HepG2 (cell line): ENCODE results near the gene ESYT2. TPM values are rescaled to one million over a fixed set of nuclear protein-coding genes. Genes with fewer than 3 reads are reported as not detected.

Source experiments
- ATAC-seq: fragments of 200-7000 bp; cut with Tn5 transposase; 3 replicates; pipeline ENCODE4 v1.9.1; 2020; ENCODE audit warnings: mild to moderate bottlenecking, moderate library complexity
- BruUV-seq: library from RNA; stranded (reverse); fragments of 400-500 nt; replicated peaks from 2 replicates; lab custom pipeline; 2021; lab: Mats Ljungman, UMichigan
- CTCF ChIA-PET: fragments of 300-600 bp; formaldehyde crosslinking; extraction: SDS; loops from one replicate; lab custom pipeline; 2021; ENCODE audit warnings: low total read pairs, inconsistent platforms, low intra/inter-chr PET ratio; lab: Yijun Ruan, JAX
- POLR2A ChIA-PET: fragments of 350-600 bp; sonication (Branson Sonifier 250); formaldehyde crosslinking; loops from one replicate; lab custom pipeline; 2020; ENCODE audit warnings: antibody characterized with exemption, inconsistent platforms; lab: Yijun Ruan, JAX
- DNase-seq: peaks from one replicate; pipeline ENCODE4 v3.0.0-alpha.2; 2015; ENCODE audit warnings: low spot score
- FAIRE-seq: peaks from 3 replicates; lab custom pipeline; 2011; peaks lifted over from hg19 to GRCh38; lab: Jason Lieb, UNC
- H2AFZ ChIP-seq: one replicate; pipeline ENCODE4 v1.6.1; 2011; ENCODE audit warnings: low read length, inconsistent platforms
- H3K27ac ChIP-seq: fragments of 300-600 bp; 3 replicates; pipeline ENCODE4 v1.8.0; 2011; ENCODE audit warnings: mixed run types, mild to moderate bottlenecking, mixed read lengths, low read length, inconsistent platforms; ENCODE audit not compliant: insufficient read depth; ENCODE audit errors: extremely low read length
- H3K27me3 ChIP-seq, 2 experiments: fragments of 200-600 bp in 1 of 2; 2 replicates in 1 of 2; 3 replicates in 1 of 2; pipeline versions ENCODE4 v1.6.0 to v1.8.0; 2011; ENCODE audit warnings: low read length in 2 of 2, mild to moderate bottlenecking in 2 of 2, moderate library complexity in 2 of 2, inconsistent platforms in 1 of 2; ENCODE audit not compliant: insufficient read depth in 2 of 2, control insufficient read depth in 1 of 2
- H3K36me3 ChIP-seq, 2 experiments: fragments of 200-600 bp in 1 of 2; replicated peaks in 1 of 2; 2 replicates in 1 of 2; 3 replicates in 1 of 2; pipeline versions ENCODE4 v1.5.1 to v1.8.0; 2011; ENCODE audit warnings: low read length in 2 of 2, inconsistent platforms in 1 of 2; ENCODE audit not compliant: insufficient read depth in 2 of 2, control insufficient read depth in 1 of 2
- H3K4me1 ChIP-seq: 2 replicates; pipeline ENCODE4 v1.5.1; 2012; ENCODE audit warnings: low read length, inconsistent platforms; ENCODE audit not compliant: insufficient read depth
- H3K4me2 ChIP-seq: 2 replicates; pipeline ENCODE4 v1.6.0; 2011; ENCODE audit warnings: low read depth, low read length, inconsistent platforms
- H3K4me3 ChIP-seq, 3 experiments: fragments of 200-600 bp in 1 of 3; sonication (generic), shearing (Covaris generic) in 1 of 3; replicated peaks in 1 of 3; 2 replicates each; pipeline ENCODE4 v1.5.1; 2011 to 2016; ENCODE audit warnings: low read length in 3 of 3, inconsistent platforms in 2 of 3, low read depth in 2 of 3, mild to moderate bottlenecking in 2 of 3, control low read depth in 1 of 3, mixed read lengths in 1 of 3; ENCODE audit not compliant: insufficient read depth in 1 of 3
- H3K79me2 ChIP-seq: one replicate; pipeline ENCODE4 v1.6.1; 2011; ENCODE audit warnings: low read length, inconsistent platforms; ENCODE audit not compliant: insufficient read depth
- H3K9ac ChIP-seq: 2 replicates; pipeline ENCODE4 v1.6.0; 2011; ENCODE audit warnings: mild to moderate bottlenecking, low read depth, low read length, inconsistent platforms; ENCODE audit not compliant: insufficient read depth
- H3K9me3 ChIP-seq: 2 replicates; pipeline ENCODE4 v1.5.1; 2012; ENCODE audit warnings: mild to moderate bottlenecking, low read length
- H4K20me1 ChIP-seq: 2 replicates; pipeline ENCODE4 v1.6.0; 2011; ENCODE audit warnings: inconsistent platforms, mild to moderate bottlenecking, low read length, moderate library complexity; ENCODE audit not compliant: insufficient read depth
- CEBPG ChIP-seq: IDR thresholded peaks from 2 replicates; pipeline ENCODE4 v1.6.1; 2016
- CREB1 ChIP-seq, 2 experiments: fragments of 450-650 bp in 1 of 2; IDR thresholded peaks; 2 replicates each; pipeline ENCODE4 v1.6.1; 2016 to 2017; ENCODE audit warnings: control low read depth in 1 of 2, mild to moderate bottlenecking in 1 of 2, missing compliant biosample characterization in 1 of 2, missing genetic modification characterization in 1 of 2
- JUND ChIP-seq: sonication (generic); formaldehyde crosslinking; IDR thresholded peaks from 2 replicates; pipeline ENCODE4 v1.8.0; 2022; ENCODE audit warnings: mild to moderate bottlenecking, missing genetic modification reagents
- MED8 ChIP-seq: sonication (generic); formaldehyde crosslinking; IDR thresholded peaks from 2 replicates; pipeline ENCODE4 v1.8.1; 2023; ENCODE audit warnings: mild to moderate bottlenecking, missing genetic modification reagents; ENCODE audit not compliant: insufficient replicate concordance
- NBN ChIP-seq: fragments of 450-650 bp; conservative IDR thresholded peaks from 2 replicates; pipeline ENCODE4 v1.6.1; 2017
- NFKB2 ChIP-seq: sonication (generic); formaldehyde crosslinking; IDR thresholded peaks from 2 replicates; pipeline ENCODE4 v1.4.0; 2020; ENCODE audit warnings: missing genetic modification reagents, borderline replicate concordance
- PLRG1 ChIP-seq: fragments of 450-650 bp; conservative IDR thresholded peaks from 2 replicates; pipeline ENCODE4 v1.6.1; 2016
- SMAD9 ChIP-seq: sonication (generic); formaldehyde crosslinking; IDR thresholded peaks from 2 replicates; pipeline ENCODE4 v1.5.1; 2020; ENCODE audit warnings: mild to moderate bottlenecking, missing genetic modification reagents
- TEAD3 ChIP-seq: optimal IDR thresholded peaks from 2 replicates; pipeline ENCODE3; 2016; ENCODE audit warnings: borderline replicate concordance
- YEATS2 ChIP-seq: sonication (generic); formaldehyde crosslinking; IDR thresholded peaks from 2 replicates; pipeline ENCODE4 v1.4.0; 2020; ENCODE audit warnings: missing genetic modification reagents, borderline replicate concordance
- ZNF20 ChIP-seq: sonication (generic); formaldehyde crosslinking; IDR thresholded peaks from 2 replicates; pipeline ENCODE4 v1.4.0; 2020; ENCODE audit warnings: mild to moderate bottlenecking, moderate library complexity, missing genetic modification reagents
- ZNF296 ChIP-seq: sonication (generic); formaldehyde crosslinking; conservative IDR thresholded peaks from 2 replicates; pipeline ENCODE4 v1.5.0; 2020; ENCODE audit warnings: mild to moderate bottlenecking, missing genetic modification reagents
- ZNF331 ChIP-seq: sonication (generic); formaldehyde crosslinking; IDR thresholded peaks from 2 replicates; pipeline ENCODE4 v1.4.0; 2020; ENCODE audit warnings: missing genetic modification reagents
- ZNF572 ChIP-seq: sonication (generic); formaldehyde crosslinking; IDR thresholded peaks from 2 replicates; pipeline ENCODE4 v1.5.1; 2020; ENCODE audit warnings: mild to moderate bottlenecking, missing genetic modification reagents
- ZNF749 ChIP-seq: sonication (generic); formaldehyde crosslinking; IDR thresholded peaks from 2 replicates; pipeline ENCODE4 v1.8.0; 2022; ENCODE audit warnings: mild to moderate bottlenecking, missing genetic modification reagents, moderate library complexity, borderline replicate concordance
- WGBS: methylation state at CpG from one replicate; pipeline ENCODE4 v1.1.6; 2017; ENCODE audit warnings: low lambda C conversion rate; 5-methylcytosine and 5-hydroxymethylcytosine counted together
- in situ Hi-C: cut with HindIII; loops from 2 replicates; pipeline ENCODE4 v1.10.0; 2017; ENCODE audit warnings: low pct_unique_long_range_greater_than_20kb; ENCODE audit not compliant: extremely low pct_ligation_motif_present
- intact Hi-C: fragments of 100-400 bp; cut with micrococcal nuclease; formaldehyde crosslinking; loops from one replicate; pipeline ENCODE4 v1.10.0; 2022; ENCODE audit not compliant: unreplicated experiment
- polyA plus RNA-seq, 8 experiments: library from polyadenylated mRNA; depleted of rRNA in 3 of 8; stranded (reverse) in 7 of 8; unstranded in 1 of 8; fragments of >200 nt; fragmentation: Illumina TruSeq in 4 of 8; extraction: Trizol in 4 of 8; gene quantifications; 2 replicates each; pipeline versions ENCODE4 v1.2.1 to v1.2.3, GENCODE V29; 2011 to 2016; ENCODE audit warnings: low read depth in 4 of 8, missing spikeins in 1 of 8, mixed read lengths in 1 of 8; ENCODE audit not compliant: insufficient read depth in 1 of 8
- total RNA-seq, 5 experiments: library from RNA; depleted of rRNA; stranded (reverse); fragments of >200 nt; fragmentation: Illumina TruSeq; extraction: Trizol; gene quantifications; 2 replicates each; pipeline ENCODE4 v1.2.3, GENCODE V29; 2016; ENCODE audit warnings: low read depth in 1 of 5
- TF ChIP-seq, protein P1 (sequence below): sonication (generic); formaldehyde crosslinking; IDR thresholded peaks from 2 replicates; pipeline ENCODE4 v1.5.0; 2020; ENCODE audit warnings: mild to moderate bottlenecking, low read depth, missing genetic modification reagents, borderline replicate concordance
- TF ChIP-seq, protein P2 (sequence below): sonication (generic); formaldehyde crosslinking; IDR thresholded peaks from 2 replicates; pipeline ENCODE4 v1.5.1; 2020; ENCODE audit warnings: mild to moderate bottlenecking, missing genetic modification reagents
- TF ChIP-seq, protein P3 (sequence below): sonication (generic); formaldehyde crosslinking; conservative IDR thresholded peaks from 2 replicates; pipeline ENCODE4 v1.8.0; 2022; ENCODE audit warnings: mild to moderate bottlenecking, moderate library complexity, missing genetic modification reagents

ESYT2 gene
- total and polyA plus RNA-seq, 2 of the 13 experiments (the other 11 are each of a cell fraction or from before 2014, with no cell fraction given): 28.5 to 37.3 TPM

DNA sequence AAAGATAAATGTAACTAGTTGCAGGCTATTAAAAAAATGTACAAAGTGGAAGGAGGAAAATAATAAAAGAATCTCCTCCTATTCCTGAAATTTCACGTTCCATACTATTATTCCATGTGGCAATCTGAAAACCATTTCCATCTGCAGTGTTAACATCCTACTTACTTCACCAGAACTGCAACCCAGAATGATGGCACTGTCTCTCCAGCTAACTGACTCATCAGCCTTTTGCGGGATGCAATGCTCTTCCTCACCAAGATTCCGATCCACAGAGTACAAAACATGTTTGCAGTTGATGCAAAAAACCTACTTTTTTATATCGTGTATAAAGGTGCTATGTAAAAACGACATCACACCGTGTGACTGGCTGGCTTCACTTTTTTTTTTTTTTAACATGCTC is 50.8 kb downstream of the ESYT2 start:
- FAIRE-seq (no peak), ATAC-seq (no peak), DNase-seq (no peak)
- no peak overlapping the region for H2AFZ ChIP-seq
- no peaks in the 10 kb centered on the region for H3K4me1 ChIP-seq
- no peak overlapping the region for H3K4me3 ChIP-seq
- no TSS peak for BruUV-seq
- ChIA-PET CTCF (no interaction called here), POLR2A (no interaction called here)
- H3K27ac ChIP-seq: no peak overlapping the region
- intact Hi-C loops (no loop called here), in situ Hi-C loops (no loop called here)
- no peaks in the 10 kb centered on the region for H3K79me2 ChIP-seq
- WGBS: 96% methylated on average over 6 of the region's 6 CpGs
- TF ChIP-seq CEBPG (CRISPR knock-in tag): no peak
- no peak for TF ChIP-seq NFKB2 (CRISPR knock-in tag)
- no peak for TF ChIP-seq ZNF749
- TF ChIP-seq JUND (CRISPR knock-in tag): no peak
- TF ChIP-seq ZNF20 (CRISPR knock-in tag): no peak
- no peak for TF ChIP-seq ZNF331 (CRISPR knock-in tag)
- no peak for TF ChIP-seq MED8 (CRISPR knock-in tag)
- TF ChIP-seq, protein P1, sequence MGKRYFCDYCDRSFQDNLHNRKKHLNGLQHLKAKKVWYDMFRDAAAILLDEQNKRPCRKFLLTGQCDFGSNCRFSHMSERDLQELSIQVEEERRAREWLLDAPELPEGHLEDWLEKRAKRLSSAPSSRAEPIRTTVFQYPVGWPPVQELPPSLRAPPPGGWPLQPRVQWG (CRISPR knock-in tag): no peak
- TF ChIP-seq ZNF296 (CRISPR knock-in tag): no peak
- TF ChIP-seq, protein P2, sequence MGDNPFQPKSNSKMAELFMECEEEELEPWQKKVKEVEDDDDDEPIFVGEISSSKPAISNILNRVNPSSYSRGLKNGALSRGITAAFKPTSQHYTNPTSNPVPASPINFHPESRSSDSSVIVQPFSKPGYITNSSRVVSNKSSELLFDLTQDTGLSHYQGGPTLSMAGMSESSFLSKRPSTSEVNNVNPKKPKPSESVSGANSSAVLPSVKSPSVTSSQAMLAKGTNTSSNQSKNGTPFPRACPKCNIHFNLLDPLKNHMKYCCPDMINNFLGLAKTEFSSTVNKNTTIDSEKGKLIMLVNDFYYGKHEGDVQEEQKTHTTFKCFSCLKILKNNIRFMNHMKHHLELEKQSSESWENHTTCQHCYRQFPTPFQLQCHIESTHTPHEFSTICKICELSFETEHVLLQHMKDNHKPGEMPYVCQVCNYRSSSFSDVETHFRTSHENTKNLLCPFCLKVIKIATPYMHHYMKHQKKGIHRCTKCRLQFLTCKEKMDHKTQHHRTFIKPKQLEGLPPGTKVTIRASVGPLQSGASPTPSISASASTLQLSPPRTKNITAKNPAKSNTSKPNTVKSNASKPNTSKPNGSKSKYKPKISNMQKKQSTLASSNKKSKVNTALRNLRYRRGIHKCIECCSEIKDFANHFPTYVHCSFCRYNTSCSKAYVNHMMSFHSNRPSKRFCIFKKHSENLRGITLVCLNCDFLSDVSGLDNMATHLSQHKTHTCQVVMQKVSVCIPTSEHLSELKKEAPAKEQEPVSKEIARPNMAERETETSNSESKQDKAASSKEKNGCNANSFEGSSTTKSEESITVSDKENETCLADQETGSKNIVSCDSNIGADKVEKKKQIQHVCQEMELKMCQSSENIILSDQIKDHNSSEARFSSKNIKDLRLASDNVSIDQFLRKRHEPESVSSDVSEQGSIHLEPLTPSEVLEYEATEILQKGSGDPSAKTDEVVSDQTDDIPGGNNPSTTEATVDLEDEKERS (CRISPR knock-in tag): no peak
- TF ChIP-seq, protein P3, sequence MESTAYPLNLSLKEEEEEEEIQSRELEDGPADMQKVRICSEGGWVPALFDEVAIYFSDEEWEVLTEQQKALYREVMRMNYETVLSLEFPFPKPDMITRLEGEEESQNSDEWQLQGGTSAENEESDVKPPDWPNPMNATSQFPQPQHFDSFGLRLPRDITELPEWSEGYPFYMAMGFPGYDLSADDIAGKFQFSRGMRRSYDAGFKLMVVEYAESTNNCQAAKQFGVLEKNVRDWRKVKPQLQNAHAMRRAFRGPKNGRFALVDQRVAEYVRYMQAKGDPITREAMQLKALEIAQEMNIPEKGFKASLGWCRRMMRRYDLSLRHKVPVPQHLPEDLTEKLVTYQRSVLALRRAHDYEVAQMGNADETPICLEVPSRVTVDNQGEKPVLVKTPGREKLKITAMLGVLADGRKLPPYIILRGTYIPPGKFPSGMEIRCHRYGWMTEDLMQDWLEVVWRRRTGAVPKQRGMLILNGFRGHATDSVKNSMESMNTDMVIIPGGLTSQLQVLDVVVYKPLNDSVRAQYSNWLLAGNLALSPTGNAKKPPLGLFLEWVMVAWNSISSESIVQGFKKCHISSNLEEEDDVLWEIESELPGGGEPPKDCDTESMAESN (CRISPR knock-in tag): no peak
- TF ChIP-seq SMAD9 (CRISPR knock-in tag): no peak
- no peak for TF ChIP-seq PLRG1
- no peak for TF ChIP-seq CREB1 (IDR thresholded peaks at IDR 0.05)
- no peak for TF ChIP-seq CREB1 (CRISPR knock-in tag; IDR thresholded peaks at IDR 0.05)
- no peak for TF ChIP-seq YEATS2 (CRISPR knock-in tag)
- no peak for TF ChIP-seq NBN
- TF ChIP-seq ZNF572 (CRISPR knock-in tag): no peak
- TF ChIP-seq TEAD3 (CRISPR knock-in tag): no peak
- no peaks in the 10 kb centered on the region for H3K9me3 ChIP-seq
- peaks cover 19 to 31% of the 10 kb centered on the region in 2 experiments for H3K36me3 ChIP-seq
- H3K4me2 ChIP-seq: no peak overlapping the region
- H3K27me3 ChIP-seq: no peaks in the 10 kb centered on the region
- no peak overlapping the region for H3K9ac ChIP-seq
- no peaks in the 10 kb centered on the region for H4K20me1 ChIP-seq
